ENCODE data around the gene SPINK8.

DNA sequence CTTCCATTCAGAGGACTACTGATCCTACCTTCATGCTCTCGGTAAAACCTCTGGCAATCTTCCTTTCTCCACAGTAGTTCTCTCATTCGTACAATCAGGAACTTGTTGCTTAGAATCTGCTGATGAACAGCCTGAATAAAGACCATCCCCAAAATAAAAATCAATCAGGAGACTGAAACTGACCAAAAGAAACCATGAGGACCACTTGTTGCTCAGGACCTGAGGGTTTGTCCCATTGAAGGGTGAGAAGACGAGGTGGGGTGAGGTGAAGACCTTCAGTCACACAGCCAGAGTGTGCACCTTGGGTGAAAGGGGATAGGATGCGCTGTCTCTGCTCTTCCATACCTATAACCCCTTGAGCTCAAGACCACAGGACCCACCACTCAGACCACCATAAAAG is 36.8 kb downstream of the SPINK8 start:
- TF ChIP-seq, protein P1, sequence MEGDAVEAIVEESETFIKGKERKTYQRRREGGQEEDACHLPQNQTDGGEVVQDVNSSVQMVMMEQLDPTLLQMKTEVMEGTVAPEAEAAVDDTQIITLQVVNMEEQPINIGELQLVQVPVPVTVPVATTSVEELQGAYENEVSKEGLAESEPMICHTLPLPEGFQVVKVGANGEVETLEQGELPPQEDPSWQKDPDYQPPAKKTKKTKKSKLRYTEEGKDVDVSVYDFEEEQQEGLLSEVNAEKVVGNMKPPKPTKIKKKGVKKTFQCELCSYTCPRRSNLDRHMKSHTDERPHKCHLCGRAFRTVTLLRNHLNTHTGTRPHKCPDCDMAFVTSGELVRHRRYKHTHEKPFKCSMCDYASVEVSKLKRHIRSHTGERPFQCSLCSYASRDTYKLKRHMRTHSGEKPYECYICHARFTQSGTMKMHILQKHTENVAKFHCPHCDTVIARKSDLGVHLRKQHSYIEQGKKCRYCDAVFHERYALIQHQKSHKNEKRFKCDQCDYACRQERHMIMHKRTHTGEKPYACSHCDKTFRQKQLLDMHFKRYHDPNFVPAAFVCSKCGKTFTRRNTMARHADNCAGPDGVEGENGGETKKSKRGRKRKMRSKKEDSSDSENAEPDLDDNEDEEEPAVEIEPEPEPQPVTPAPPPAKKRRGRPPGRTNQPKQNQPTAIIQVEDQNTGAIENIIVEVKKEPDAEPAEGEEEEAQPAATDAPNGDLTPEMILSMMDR (IDR thresholded peaks at IDR 0.05; ENCODE audit: low read depth, low read length, missing input control) = no peak
- TF ChIP-seq RAD21 (IDR thresholded peaks at IDR 0.05) (no peak), SP1 (IDR thresholded peaks at IDR 0.05) (no peak)

Measured in liver (tissue), 3 donors.